GM15510 (cell line): Measurements from ENCODE around the gene MAMDC2.

ENCODE experiments used
- POLR2A ChIP-seq: IDR thresholded peaks from 3 replicates; pipeline ENCODE4 v1.6.1; 2011; ENCODE audit warnings: borderline replicate concordance; ENCODE audit not compliant: insufficient read length; ENCODE audit errors: extremely low read depth

MAMDC2 gene

GRCh38 chr9:70107558-70107957 lies 63.9 kb downstream of the MAMDC2 start:
- TF ChIP-seq POLR2A: no peak

GRCh38 chr9:70108181-70108580 lies 64.5 kb downstream of the MAMDC2 start:
- TF ChIP-seq POLR2A: no peak

- no peak for TF ChIP-seq POLR2A
Observed at GRCh38 chr9:70110194-70111041, 66.8 kb downstream of the MAMDC2 start.

GRCh38 chr9:70111042-70111602 lies 67.5 kb downstream of the MAMDC2 start:
- no peak for TF ChIP-seq POLR2A

GRCh38 chr9:70111641-70112236 lies 68.1 kb downstream of the MAMDC2 start:
- TF ChIP-seq POLR2A: no peak

GRCh38 chr9:70112981-70113380 lies 69.3 kb downstream of the MAMDC2 start:
- no peak for TF ChIP-seq POLR2A

GRCh38 chr9:70113403-70114022 lies 69.9 kb downstream of the MAMDC2 start:
- no peak for TF ChIP-seq POLR2A

GRCh38 chr9:70114898-70115297 lies 71.2 kb downstream of the MAMDC2 start:
- no peak for TF ChIP-seq POLR2A

- no peak for TF ChIP-seq POLR2A
Observed at GRCh38 chr9:70117835-70118319, 74.2 kb downstream of the MAMDC2 start.

- TF ChIP-seq POLR2A: no peak
Observed at GRCh38 chr9:70119786-70120185, 76.1 kb downstream of the MAMDC2 start.

GRCh38 chr9:70120834-70121510 lies 77.3 kb downstream of the MAMDC2 start:
- no peak for TF ChIP-seq POLR2A

GRCh38 chr9:70121818-70122436 lies 78.3 kb downstream of the MAMDC2 start:
- TF ChIP-seq POLR2A: no peak

GRCh38 chr9:70123695-70124094 lies 80.0 kb downstream of the MAMDC2 start:
- no peak for TF ChIP-seq POLR2A

GRCh38 chr9:70125621-70126263 lies 82.1 kb downstream of the MAMDC2 start:
- TF ChIP-seq POLR2A: no peak
